Fibroblast of skin of right quadriceps (primary cell): ENCODE results near the gene DGKK.
"Not testable (repeated sequence)": the region's sequence is repeated elsewhere in the genome, so short reads cannot be mapped to it uniquely, and the experiment has no call there.

Experiments
- DNase-seq: peaks from one replicate; pipeline ENCODE4 v3.0.0-alpha.2; 2013

Gene DGKK

DNA sequence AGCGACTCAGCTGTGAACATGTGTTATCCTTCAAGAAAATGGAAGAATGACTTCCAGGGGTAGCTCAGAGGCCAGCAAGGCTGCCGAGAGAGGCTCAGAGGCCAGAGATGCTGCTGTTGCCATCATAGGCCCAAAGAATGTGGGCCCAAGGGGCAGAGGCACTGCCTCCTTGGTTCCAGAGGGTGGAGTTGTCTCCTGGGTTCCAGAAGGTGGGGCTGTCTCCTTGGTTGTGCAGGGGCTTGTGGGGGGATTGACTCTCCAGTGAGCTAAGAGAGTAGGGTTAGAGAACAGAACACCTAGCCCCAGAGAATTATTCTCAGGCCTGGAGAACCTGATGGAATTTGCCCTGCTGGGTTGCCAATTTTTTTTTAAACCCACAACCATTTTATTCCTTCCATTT is 62.6 kb downstream of the DGKK start:
- no peak for DNase-seq

GRCh38 chrX:50403903-50404302 is 66.7 kb downstream of the DGKK start:
- DNase-seq: no peak

DNA sequence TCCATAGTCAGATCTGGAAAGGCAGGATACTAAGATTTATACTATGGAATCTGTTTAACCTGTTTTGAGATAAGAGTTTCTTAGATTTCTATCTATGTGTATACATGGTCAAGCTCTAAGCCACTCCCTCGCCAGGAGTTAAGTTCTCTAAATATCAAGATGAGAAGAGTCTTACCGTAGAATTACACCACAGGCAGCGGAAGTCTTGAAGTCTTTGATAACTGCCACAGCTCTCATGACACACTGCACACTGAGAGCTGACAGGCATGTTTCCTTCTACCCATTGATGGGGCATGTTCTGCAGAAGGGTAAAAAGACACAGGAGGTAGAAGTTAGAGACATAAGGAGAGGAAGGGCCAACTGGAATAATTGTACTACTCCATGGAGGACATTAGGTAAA is 67.7 kb downstream of the DGKK start:
- no peak for DNase-seq

DNA sequence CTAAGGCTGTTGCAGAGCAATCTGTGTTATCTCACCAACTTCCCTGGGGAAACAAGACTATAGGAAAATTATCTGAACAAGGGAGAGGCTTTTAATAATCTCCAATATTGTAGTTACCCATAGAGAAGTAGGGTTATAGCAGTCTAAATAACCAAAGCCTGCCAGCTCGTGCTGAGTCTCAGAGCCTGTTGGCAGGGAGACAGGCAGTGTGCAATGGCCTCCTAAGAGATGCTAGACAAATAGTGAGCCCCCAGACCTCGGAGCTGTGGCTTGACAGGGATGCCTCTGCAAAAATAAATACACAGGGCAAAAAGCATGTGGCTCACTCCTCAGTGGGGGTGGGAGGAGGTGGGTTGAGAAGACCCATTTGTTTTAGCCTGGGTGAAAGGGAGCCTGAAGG is 76.7 kb downstream of the DGKK start:
- no peak for DNase-seq

DNA sequence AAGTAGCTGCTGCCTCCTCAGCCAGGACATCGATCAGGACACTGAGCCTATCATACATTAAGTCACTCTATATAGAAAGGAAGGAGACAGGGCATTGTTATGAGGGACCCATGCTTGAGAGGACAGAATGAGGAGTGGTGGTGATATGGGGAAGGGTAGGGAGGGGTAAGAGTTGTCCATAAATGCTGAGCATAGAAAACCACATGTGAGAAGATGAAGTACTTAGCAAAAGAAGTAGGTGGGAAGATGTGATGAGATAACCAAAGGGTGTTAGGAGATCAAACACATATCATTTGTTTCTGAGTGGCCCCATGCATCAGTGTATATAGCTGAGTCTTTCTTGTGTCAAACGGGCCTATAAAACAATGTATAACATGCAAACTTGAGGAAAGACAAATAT is 84.1 kb downstream of the DGKK start:
- DNase-seq: no peak

- no peak for DNase-seq
Measured at GRCh38 chrX:50381729-50382415, 88.8 kb downstream of the DGKK start.

DNA sequence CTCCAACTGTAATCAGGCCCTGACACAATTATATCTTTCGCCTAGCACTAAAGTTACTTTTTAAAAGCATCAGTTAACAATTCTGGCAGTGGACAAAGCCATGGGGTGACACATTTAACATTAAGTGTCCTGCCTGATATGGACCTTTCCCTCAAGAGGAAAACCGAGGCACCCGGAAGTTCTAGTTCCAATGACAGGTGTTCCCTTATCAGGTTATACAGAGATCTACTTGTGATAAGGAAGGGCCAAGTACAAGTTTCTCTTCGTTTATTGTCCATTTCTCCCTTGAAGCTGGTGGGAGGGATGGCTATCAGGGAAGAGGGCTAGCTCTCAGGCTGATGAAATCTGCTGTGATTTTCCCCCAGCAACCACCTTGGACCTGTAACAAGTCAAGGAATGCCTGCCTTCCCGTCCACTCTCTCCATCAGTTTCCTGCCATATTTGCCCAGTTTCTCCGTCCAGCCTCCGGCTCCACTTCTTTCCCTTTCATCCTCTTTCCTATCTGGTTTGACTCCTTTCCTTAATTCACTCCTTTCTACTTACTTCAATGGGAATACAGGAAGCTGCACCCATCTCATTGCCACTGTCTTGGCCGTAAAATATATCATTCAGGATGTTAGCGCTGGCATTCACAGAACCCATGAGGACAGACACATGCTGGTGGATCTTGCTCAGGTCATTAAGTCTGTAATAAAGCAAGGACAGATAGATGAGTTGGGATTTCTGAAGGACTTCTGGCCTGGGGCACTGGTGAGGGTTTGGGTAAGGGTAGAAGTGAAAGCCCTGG is 95.0 kb downstream of the DGKK start:
- no peak for DNase-seq

GRCh38 chrX:50372966-50373365 is 97.7 kb downstream of the DGKK start:
- DNase-seq: no peak

DNA sequence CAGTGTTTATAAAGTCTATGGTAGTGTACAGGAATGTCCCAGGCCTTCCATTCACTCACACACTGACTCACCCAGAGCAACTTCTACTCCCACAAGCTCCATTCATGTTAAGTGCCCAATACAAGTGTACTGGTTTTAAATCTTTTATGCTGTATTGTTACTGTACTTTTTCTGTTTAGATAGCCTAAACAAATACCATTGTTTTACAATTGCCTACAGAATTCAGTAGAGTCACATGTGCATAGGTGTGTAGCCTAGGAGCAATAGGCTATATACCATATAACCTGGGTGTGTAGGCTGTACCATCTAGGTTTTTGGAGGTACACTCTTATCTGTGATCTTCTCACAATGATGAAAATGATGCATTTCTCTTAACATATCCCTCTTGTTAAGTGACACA is 126.7 kb downstream of the DGKK start:
- no peak for DNase-seq

- no peak for DNase-seq
Measured at GRCh38 chrX:50333308-50333707, 137.3 kb downstream of the DGKK start.

GRCh38 chrX:50332668-50333067 is 138.0 kb downstream of the DGKK start:
- not testable (repeated sequence) for DNase-seq

GRCh38 chrX:50327235-50327634 is 143.4 kb downstream of the DGKK start:
- DNase-seq: no peak
